ENCODE measurements around the gene VAMP8.

Gene VAMP8

DNA sequence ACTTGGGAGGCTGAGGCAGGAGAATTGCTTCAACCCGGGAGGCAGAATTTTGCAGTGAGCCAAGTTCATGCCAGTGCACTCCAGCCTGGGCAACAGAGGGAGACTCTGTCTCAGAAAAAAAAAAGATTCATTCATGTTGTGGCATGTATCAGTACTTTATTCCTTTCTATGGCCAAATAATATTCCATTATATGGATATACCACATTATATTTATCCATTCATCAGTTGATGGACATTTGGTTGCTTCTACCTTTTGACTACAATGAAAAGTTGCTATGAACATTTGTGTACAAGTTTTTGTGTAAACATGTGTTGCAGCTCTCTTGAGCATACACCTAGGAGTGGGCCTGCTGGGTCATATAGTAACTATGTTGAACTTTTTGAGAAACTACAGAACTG is 47.6 kb upstream of the VAMP8 start:
- Histone ChIP-seq H3K9ac (ENCODE audit: low read length) (no peak overlapping the region), H3K9me3 (replicated peaks; ENCODE audit: insufficient read depth, low read length) (no peaks in the 10 kb centered on the region), H4K20me1 (ENCODE audit: insufficient read depth, low read length) (no peaks in the 10 kb centered on the region), H3K79me2 (ENCODE audit: low read length) (no peaks in the 10 kb centered on the region), H3F3A (ENCODE audit: insufficient read depth, low read length) (no peaks in the 10 kb centered on the region), H3K27me3 (replicated peaks; ENCODE audit: insufficient read depth, low read length) (no peaks in the 10 kb centered on the region), H3K36me3 (replicated peaks; ENCODE audit: insufficient read depth, low read length) (no peaks in the 10 kb centered on the region), H3K9me2 (replicated peaks; ENCODE audit: insufficient read depth, low read length) (no peaks in the 10 kb centered on the region), H3K4me3 (ENCODE audit: low read length) (no peak overlapping the region), H3K4me1 (ENCODE audit: low read length) (no peaks in the 10 kb centered on the region), H2AFZ (ENCODE audit: low read length) (no peak overlapping the region), H3K4me2 (ENCODE audit: low read depth, low read length) (no peak overlapping the region), H3K27ac (ENCODE audit: low read length) (no peak overlapping the region)
- no peak for DNase-seq
- TF ChIP-seq EZH2phosphoT487 (IDR thresholded peaks at IDR 0.05; ENCODE audit: low read length) (no peak), CTCF (IDR thresholded peaks at IDR 0.05; ENCODE audit: low read length) (no peak), EZH2 (optimal IDR thresholded peaks at IDR 0.05; ENCODE audit: low read depth, low read length) (no peak)

DNA sequence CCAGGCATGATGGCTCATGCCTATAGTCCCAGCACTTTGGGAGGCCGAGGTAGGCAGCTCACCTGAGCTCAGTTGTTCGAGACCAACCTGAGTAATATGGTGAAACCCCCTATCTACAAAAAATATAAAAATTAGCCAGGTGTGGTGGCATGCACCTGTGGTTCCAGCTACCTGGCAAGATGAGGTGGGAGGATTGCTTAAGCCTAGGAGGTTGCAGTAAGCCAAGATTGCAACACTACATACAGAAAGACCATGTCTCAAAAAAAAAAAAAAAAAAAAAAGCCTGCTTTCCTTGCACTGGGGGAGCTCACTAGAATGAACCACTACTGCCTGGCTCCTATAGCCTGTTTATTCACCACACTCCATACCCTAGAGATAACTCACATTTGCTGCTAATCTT is 45.8 kb upstream of the VAMP8 start:
- TF ChIP-seq EZH2phosphoT487 (IDR thresholded peaks at IDR 0.05; ENCODE audit: low read length) (no peak), EZH2 (optimal IDR thresholded peaks at IDR 0.05; ENCODE audit: low read depth, low read length) (no peak), CTCF (IDR thresholded peaks at IDR 0.05; ENCODE audit: low read length) (no peak)
- Histone ChIP-seq H3K27ac (ENCODE audit: low read length) (no peak overlapping the region), H3K4me2 (ENCODE audit: low read depth, low read length) (no peak overlapping the region), H3K4me3 (ENCODE audit: low read length) (no peak overlapping the region), H2AFZ (ENCODE audit: low read length) (no peak overlapping the region), H3K36me3 (replicated peaks; ENCODE audit: insufficient read depth, low read length) (no peaks in the 10 kb centered on the region), H3K79me2 (ENCODE audit: low read length) (no peaks in the 10 kb centered on the region), H3K4me1 (ENCODE audit: low read length) (no peaks in the 10 kb centered on the region), H3K9ac (ENCODE audit: low read length) (no peak overlapping the region), H3F3A (ENCODE audit: insufficient read depth, low read length) (no peaks in the 10 kb centered on the region), H3K27me3 (replicated peaks; ENCODE audit: insufficient read depth, low read length) (no peaks in the 10 kb centered on the region), H3K9me2 (replicated peaks; ENCODE audit: insufficient read depth, low read length) (no peaks in the 10 kb centered on the region), H3K9me3 (replicated peaks; ENCODE audit: insufficient read depth, low read length) (no peaks in the 10 kb centered on the region), H4K20me1 (ENCODE audit: insufficient read depth, low read length) (no peaks in the 10 kb centered on the region)
- DNase-seq = no peak

GRCh38 chr2:85534099-85534498 is 43.3 kb upstream of the VAMP8 start:
- H3K27ac ChIP-seq (ENCODE audit: low read length) = no peak overlapping the region
- no peak for TF ChIP-seq EZH2phosphoT487 (IDR thresholded peaks at IDR 0.05; ENCODE audit: low read length)
- no peak for TF ChIP-seq EZH2 (optimal IDR thresholded peaks at IDR 0.05; ENCODE audit: low read depth, low read length)
- no peak for TF ChIP-seq CTCF (IDR thresholded peaks at IDR 0.05; ENCODE audit: low read length)
- no peak for DNase-seq

More at GRCh38 chr2:85534099-85534498, 43.3 kb upstream of the VAMP8 start:
- Histone ChIP-seq H3K4me1 (ENCODE audit: low read length) (peaks cover 4% of the 10 kb centered on the region; the same call in 1 of the 2 replicates), H2AFZ (ENCODE audit: low read length) (no peak overlapping the region), H3F3A (ENCODE audit: insufficient read depth, low read length) (no peaks in the 10 kb centered on the region; the same call in 1 of the 2 replicates), H3K36me3 (replicated peaks; ENCODE audit: insufficient read depth, low read length) (no peaks in the 10 kb centered on the region), H3K4me3 (ENCODE audit: low read length) (no peak overlapping the region), H3K9ac (ENCODE audit: low read length) (no peak overlapping the region), H3K9me3 (replicated peaks; ENCODE audit: insufficient read depth, low read length) (no peaks in the 10 kb centered on the region), H3K4me2 (ENCODE audit: low read depth, low read length) (no peak overlapping the region), H3K79me2 (ENCODE audit: low read length) (peaks cover 13% of the 10 kb centered on the region), H3K27me3 (replicated peaks; ENCODE audit: insufficient read depth, low read length) (no peaks in the 10 kb centered on the region), H4K20me1 (ENCODE audit: insufficient read depth, low read length) (no peaks in the 10 kb centered on the region), H3K9me2 (replicated peaks; ENCODE audit: insufficient read depth, low read length) (no peaks in the 10 kb centered on the region)

Data from MM.1S (cell line).